ENCODE data around the gene PTPN4. TPM values are rescaled to one million over a fixed set of nuclear protein-coding genes. Genes with fewer than 3 reads are reported as not detected.

The PTPN4 gene
- total and polyA plus RNA-seq, 2 of the 8 experiments (the other 6 are each of a cell fraction or from before 2014, with no cell fraction given) = 28.5 to 105 TPM

DNA sequence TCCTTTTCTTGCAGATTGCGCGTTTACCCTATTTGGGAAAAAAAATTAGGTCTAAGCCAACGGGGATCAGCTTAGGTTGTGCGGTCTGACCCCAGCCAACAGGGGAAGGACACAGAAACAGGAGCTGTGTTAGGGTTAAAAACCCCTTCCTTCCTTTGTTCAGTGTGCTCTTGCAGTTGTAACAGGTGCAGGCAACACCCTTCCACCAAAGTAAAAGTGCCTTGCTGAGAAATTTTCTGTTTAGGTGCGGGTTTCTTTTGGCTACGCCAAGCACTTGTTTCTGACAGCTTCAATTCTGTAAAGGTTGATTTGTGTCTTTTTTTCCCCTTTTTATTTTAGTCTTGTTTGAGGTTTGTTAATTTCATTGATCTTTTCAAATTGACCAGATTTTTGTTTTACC lies 92.5 kb downstream of the PTPN4 start:
- Histone ChIP-seq H2BK15ac (ENCODE audit: low read length) (no peak overlapping the region), H3K79me2 (ENCODE audit: control insufficient read depth in 1 of 2, insufficient read depth in 2 of 2, low read length in 2 of 2) (peaks cover 14 to 97% of the 10 kb centered on the region in 2 experiments; a peak in 3 of 4 replicates), H2BK120ac (replicated peaks; ENCODE audit: low read depth, low read length) (no peak overlapping the region), H4K8ac (ENCODE audit: extremely low read depth, insufficient read depth, low read length) (no peak overlapping the region), H4K5ac (ENCODE audit: insufficient read length, low read depth, low read length) (no peak overlapping the region), H4K91ac (replicated peaks; ENCODE audit: insufficient read length, low read length) (no peak overlapping the region), H3K23me2 (ENCODE audit: low read depth, low read length) (no peaks in the 10 kb centered on the region), H3K27ac (ENCODE audit: low read depth, low read length) (no peak overlapping the region; the same call in 1 of the 2 replicates), H3K9me3 (ENCODE audit: insufficient read depth in 2 of 2, low read depth in 1 of 2, low read length in 1 of 2) (no peaks in the 10 kb centered on the region), H3K4me1 (replicated peaks in 1 of 4; ENCODE audit: control insufficient read depth in 3 of 4, insufficient read depth in 4 of 4, low read length in 3 of 4) (peaks cover 0 to 26% (median 13%) of the 10 kb centered on the region in 4 experiments; a peak in 6 of 7 replicates), H3K36me3 (ENCODE audit: control insufficient read depth in 2 of 4, insufficient read depth in 4 of 4, low read length in 3 of 4) (peaks cover 0 to 5% (median 0%) of the 10 kb centered on the region in 4 experiments; a peak in 1 of 8 replicates), H3K18ac (ENCODE audit: extremely low read depth, low read length) (no peak overlapping the region; the same call in 1 of the 2 replicates), H4K20me1 (replicated peaks in 1 of 2; ENCODE audit: control insufficient read depth in 1 of 2, insufficient read depth in 2 of 2, low read length in 2 of 2) (peaks cover 3 to 8% of the 10 kb centered on the region in 2 experiments), H2BK20ac (ENCODE audit: low read length) (no peak overlapping the region), H2BK5ac (ENCODE audit: low read depth, low read length) (no peak overlapping the region), H3K4me2 (ENCODE audit: insufficient read depth in 1 of 2, low read depth in 2 of 2, low read length in 2 of 2) (no peak overlapping the region), H3K23ac (ENCODE audit: insufficient read length) (no peak overlapping the region), H3K79me1 (ENCODE audit: low read depth, low read length) (peaks cover 4% of the 10 kb centered on the region; the same call in 1 of the 2 replicates), H2AFZ (ENCODE audit: low read length) (no peak overlapping the region), H3K56ac (replicated peaks; ENCODE audit: insufficient read length, low read depth, low read length) (no peak overlapping the region), H3K27me3 (replicated peaks in 1 of 4; ENCODE audit: control insufficient read depth in 3 of 4, extremely low read depth in 1 of 4, insufficient read depth in 3 of 4, low read length in 3 of 4) (no peaks in the 10 kb centered on the region), H2AK5ac (ENCODE audit: low read depth, low read length) (no peak overlapping the region), H3K4me3 (ENCODE audit: extremely low read depth in 1 of 4, insufficient read depth in 2 of 4, low read depth in 3 of 4, low read length in 4 of 4) (no peak overlapping the region), H3K14ac (ENCODE audit: insufficient read length) (no peak overlapping the region), H2BK12ac (ENCODE audit: low read depth, low read length) (no peak overlapping the region), H3K9ac (replicated peaks in 1 of 4; ENCODE audit: extremely low read depth in 1 of 4, low read depth in 3 of 4, low read length in 3 of 4) (no peak overlapping the region), H3K4ac (replicated peaks; ENCODE audit: insufficient read length, low read depth, low read length) (no peak overlapping the region)
- POLR2A ChIA-PET (ENCODE audit: partially characterized antibody) = interaction anchor here (0.7 to 1.2 kb wide), 2 partner anchors 57 to 144 kb away, joined by 3 to 4 read pairs; no protein-coding TSS in a partner anchor
- no peak for TF ChIP-seq CEBPB (IDR thresholded peaks at IDR 0.05; ENCODE audit: low read depth, low read length)
- no peak for TF ChIP-seq E2F6 (IDR thresholded peaks at IDR 0.05)
- TF ChIP-seq POU5F1 (IDR thresholded peaks at IDR 0.05; ENCODE audit: low read depth, low read length) = no peak
- TF ChIP-seq SIRT6 (IDR thresholded peaks at IDR 0.05; ENCODE audit: low read length) = no peak
- TF ChIP-seq JUN (IDR thresholded peaks at IDR 0.05; ENCODE audit: low read depth, low read length) = no peak
- TF ChIP-seq ZNF274 (IDR thresholded peaks at IDR 0.05; ENCODE audit: borderline replicate concordance, extremely low read depth, low read length) = no peak
- TF ChIP-seq RFX5 (IDR thresholded peaks at IDR 0.05; ENCODE audit: borderline replicate concordance, low read depth, low read length) = no peak
- TF ChIP-seq CREB1 (IDR thresholded peaks at IDR 0.05) = no peak
- TF ChIP-seq SUZ12 (IDR thresholded peaks at IDR 0.05; ENCODE audit: low read length) = no peak
- no peak for TF ChIP-seq KDM5A (IDR thresholded peaks at IDR 0.05; ENCODE audit: low read length)
- WGBS, 2 experiments (ENCODE audit: extremely low coverage in 1 of 2, insufficient coverage in 1 of 2, insufficient read length in 1 of 2, insufficient replicate concordance in 2 of 2, low coverage in 1 of 2, low lambda C conversion rate in 2 of 2, missing lambda C conversion rate in 1 of 2) = 72% methylated on average over 6 of the region's 6 CpGs; no CpG with 5 or more reads in 1 of the 2 experiments
- peak; percentile 24 for FAIRE-seq
- CTCF ChIA-PET (ENCODE audit: partially characterized antibody) = interaction anchor here (0.6 to 0.7 kb wide), 2 partner anchors 86 to 196 kb away, joined by 3 to 4 read pairs; no protein-coding TSS in a partner anchor
- DNase-seq (ENCODE audit: low read depth in 1 of 2, low spot score in 2 of 2) = no peak

All from H1 (cell line).